GM20000 (cell line): ENCODE results near the gene TRIM59.
"Not testable (repeated sequence)": the region's sequence is repeated elsewhere in the genome, so short reads cannot be mapped to it uniquely, and the experiment has no call there.

Source experiments
- DNase-seq: peaks from one replicate; pipeline ENCODE4 v3.0.0; 2012; ENCODE audit warnings: low spot score
- TF ChIP-seq, protein P1 (sequence below): IDR thresholded peaks from 2 replicates; pipeline ENCODE4 v1.5.1; 2012; ENCODE audit warnings: mild to moderate bottlenecking, control low read depth; ENCODE audit errors: extremely low read depth, missing control alignments

The TRIM59 gene

GRCh38 chr3:160458151-160458550 is 8.6 kb upstream of the TRIM59 start:
- DNase-seq, result no peak

DNA sequence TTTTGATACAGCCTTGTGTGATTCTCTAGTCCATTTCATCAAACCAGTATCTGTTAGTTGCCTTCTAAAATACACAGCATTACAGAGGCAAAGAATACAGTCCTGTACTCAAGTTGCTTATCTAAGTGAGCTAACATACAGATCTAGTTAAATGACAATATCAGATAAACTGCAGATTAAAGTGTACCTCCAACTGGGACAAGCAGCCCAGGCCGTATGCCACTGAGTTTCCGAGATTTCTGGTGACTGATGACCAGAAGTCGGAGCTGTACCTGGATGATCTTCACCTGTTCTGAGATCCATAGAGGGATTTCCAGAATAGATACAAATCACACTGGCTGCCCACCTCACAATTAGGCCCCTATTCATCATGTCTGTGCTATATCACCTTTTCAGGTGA is 6.3 kb upstream of the TRIM59 start:
- DNase-seq, result no peak
- TF ChIP-seq, protein P1, sequence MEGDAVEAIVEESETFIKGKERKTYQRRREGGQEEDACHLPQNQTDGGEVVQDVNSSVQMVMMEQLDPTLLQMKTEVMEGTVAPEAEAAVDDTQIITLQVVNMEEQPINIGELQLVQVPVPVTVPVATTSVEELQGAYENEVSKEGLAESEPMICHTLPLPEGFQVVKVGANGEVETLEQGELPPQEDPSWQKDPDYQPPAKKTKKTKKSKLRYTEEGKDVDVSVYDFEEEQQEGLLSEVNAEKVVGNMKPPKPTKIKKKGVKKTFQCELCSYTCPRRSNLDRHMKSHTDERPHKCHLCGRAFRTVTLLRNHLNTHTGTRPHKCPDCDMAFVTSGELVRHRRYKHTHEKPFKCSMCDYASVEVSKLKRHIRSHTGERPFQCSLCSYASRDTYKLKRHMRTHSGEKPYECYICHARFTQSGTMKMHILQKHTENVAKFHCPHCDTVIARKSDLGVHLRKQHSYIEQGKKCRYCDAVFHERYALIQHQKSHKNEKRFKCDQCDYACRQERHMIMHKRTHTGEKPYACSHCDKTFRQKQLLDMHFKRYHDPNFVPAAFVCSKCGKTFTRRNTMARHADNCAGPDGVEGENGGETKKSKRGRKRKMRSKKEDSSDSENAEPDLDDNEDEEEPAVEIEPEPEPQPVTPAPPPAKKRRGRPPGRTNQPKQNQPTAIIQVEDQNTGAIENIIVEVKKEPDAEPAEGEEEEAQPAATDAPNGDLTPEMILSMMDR, result no peak

More at GRCh38 chr3:160458151-160458550, 8.6 kb upstream of the TRIM59 start:
- TF ChIP-seq, protein P1, result no peak

GRCh38 chr3:160454995-160455394 is 5.4 kb upstream of the TRIM59 start:
- TF ChIP-seq, protein P1, result no peak
- DNase-seq, result no peak

GRCh38 chr3:160452251-160452650 is 2.7 kb upstream of the TRIM59 start:
- not testable (repeated sequence) for DNase-seq

DNA sequence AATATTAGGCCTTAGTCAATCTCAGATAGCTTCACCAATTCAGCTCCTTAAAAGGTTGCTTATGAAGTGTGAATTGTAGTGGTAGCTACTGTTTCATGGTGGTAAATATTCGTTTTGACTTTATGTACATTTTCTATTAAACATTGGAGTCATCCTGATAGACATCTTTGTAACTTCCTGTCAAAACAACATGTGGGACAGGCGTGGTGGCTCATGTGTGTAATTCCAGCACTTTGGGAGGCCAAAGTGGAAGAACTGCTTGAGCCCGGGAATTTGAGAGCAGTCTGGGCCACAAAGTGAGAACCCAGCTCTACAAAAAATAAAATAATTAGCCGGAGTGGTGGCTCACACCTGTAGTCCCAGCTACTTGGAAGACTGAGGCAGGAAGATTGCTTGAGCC is 2.0 kb upstream of the TRIM59 start:
- DNase-seq, result no peak
- TF ChIP-seq, protein P1, result no peak

- TF ChIP-seq, protein P1, result no peak
Observed at GRCh38 chr3:160450846-160451245, 1.3 kb upstream of the TRIM59 start.

DNA sequence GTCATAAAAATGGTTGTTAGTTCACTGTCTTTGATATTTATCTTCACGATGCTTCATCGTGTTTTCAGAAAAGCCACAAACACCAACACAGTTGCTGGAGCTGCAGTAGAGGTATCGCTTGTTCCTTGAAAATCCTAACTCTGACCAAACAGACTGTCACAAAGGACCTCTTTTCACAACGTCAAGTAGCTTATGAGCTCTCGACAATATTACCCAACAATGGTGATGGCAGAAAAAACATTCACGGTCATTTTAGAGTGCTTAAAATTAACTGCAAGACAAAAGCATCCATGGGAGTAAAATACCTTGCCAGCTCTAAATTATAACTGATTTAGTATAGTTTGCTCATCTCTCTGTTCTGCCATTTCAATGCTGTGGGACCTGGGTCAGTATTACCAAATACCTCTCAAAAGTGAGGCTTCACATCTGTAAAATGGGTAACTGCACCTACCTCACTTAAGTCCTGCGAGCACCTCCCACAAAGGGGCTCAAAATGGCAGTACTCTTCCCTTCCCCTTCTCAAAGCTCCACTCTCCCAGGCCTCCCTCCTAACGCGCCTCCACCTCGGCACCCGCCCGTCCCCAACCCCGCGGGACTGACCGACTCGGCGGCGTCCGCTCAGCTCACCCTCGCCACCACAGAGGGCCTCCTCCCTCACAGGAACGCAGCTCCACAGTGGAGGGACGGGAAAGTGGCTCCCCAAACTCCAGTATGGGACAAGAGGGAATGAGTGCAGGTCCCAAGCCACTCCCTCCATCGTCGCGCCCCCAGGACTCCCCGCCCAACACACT is 546 bp downstream of the TRIM59 start:
- peak; percentile 68 for DNase-seq
- TF ChIP-seq, protein P1, result no peak

More at GRCh38 chr3:160450846-160451245, 1.3 kb upstream of the TRIM59 start:
- DNase-seq, result no peak

DNA sequence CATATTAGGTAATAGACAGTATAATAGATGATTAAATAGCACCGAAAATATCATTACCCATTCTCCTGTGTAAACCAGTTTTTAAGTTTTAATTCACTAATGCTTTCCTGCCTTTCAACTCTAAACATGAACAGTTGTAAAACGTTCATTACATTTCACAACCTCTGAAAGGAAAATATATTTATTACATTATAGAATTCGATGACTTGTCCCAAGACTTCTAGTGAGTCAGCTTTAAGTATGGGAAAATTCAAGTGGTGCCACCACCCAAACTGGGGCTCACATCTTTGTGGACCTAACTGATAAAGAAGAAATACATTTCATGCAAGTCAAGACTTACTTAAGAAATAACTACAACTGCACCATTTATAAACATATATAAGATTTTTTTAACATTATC is 2.0 kb downstream of the TRIM59 start:
- TF ChIP-seq, protein P1, result no peak
- DNase-seq, result no peak
